HG03378 (cell line): ENCODE results near the gene CPED1.
A peak's percentile ranks its signal among the peaks of the same experiment; 100 is the strongest.
"Not testable (repeated sequence)": the region's sequence is repeated elsewhere in the genome, so short reads cannot be mapped to it uniquely, and the experiment has no call there.

Source experiments
- ATAC-seq: cut with Tn5 transposase; IDR thresholded peaks from one replicate; pipeline ENCODE4 v1.9.1; 2021; ENCODE audit warnings: mild to moderate bottlenecking, moderate library complexity; ENCODE audit not compliant: unreplicated experiment

The CPED1 gene

DNA sequence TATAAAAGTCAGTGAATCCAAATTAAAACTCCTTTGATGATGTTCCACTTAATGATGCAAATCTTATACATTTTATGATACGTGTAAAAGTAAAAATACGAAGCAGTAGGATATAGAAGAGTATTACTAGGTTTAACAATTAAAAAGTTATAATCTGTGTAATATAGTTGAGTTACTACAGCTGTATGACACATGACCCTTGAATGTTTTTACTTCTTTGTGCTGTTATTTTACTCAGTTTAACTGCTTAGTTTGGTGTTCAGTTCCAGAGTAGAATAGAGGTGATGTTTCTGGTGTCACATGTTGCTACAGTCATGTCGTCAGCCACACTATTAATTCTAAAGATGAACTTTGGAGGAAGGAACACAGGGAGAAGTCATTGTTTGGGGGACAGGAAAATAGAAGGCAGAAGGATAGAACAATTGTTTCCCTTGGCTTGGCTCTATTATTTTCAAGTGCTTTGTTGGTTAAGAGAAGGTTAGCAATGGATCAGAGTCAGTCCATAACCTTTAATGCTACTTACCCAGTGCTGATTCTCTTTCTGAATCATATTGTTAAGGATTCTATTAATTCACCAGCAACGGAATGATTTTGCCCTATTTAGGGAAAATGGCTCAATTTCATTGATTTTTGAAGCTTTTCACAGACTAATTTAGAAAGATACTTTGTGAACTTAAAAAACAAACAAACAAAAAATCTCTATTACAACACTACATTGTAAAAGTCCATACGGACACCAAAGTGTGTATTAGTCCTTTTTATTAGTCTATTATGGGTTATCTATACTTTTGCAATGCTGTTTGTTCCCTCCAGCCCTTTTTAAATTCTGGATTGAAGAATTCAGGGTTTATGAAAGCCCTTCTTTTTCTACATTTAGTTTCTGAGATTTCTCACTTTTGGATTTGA, 73.4 kb downstream of the CPED1 start:
- no peak for ATAC-seq

GRCh38 chr7:121062671-121063279, 74.3 kb downstream of the CPED1 start:
- no peak for ATAC-seq

GRCh38 chr7:121067717-121068116, 79.2 kb downstream of the CPED1 start:
- ATAC-seq, result not testable (repeated sequence)

- no peak for ATAC-seq
Measured at GRCh38 chr7:121069346-121070100, 81.0 kb downstream of the CPED1 start.

GRCh38 chr7:121071132-121071531, 82.6 kb downstream of the CPED1 start:
- ATAC-seq, result no peak

DNA sequence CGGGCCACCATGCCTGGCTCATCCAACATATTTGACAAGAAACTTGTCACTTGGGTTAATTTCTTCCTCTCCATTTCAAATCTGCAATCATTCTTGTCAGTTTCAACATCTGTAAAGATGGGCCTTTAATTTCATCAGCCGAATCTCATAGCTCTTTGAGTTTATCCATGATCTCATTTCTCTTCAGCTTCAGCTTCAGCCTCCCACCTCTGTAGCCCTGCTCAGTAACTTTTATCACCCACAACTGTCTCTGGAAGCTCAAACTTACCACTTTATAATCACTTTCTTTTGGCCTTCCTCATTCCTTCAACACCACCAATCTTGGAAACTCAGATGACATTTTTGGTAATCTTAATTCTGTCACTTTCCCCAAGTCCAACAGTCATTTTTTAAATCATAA, 83.2 kb downstream of the CPED1 start:
- no peak for ATAC-seq

DNA sequence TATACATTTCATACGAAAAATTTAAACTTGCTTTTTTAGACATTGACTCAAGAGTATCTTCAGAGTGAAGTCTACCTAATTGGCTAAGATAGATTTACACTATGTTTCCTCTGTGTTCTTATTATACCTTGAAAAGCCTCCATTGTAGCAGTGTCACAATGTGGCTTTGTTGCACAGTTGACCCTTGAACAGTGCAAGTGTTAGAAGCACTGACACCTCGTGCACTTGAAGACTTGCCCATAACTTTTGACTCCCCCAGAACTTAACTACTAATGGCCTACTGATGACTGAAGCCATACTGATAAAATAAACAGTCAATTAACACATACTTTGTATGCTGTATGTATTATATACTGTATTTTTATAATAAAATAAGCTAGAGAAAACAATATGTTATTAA, 84.3 kb downstream of the CPED1 start:
- no peak for ATAC-seq

DNA sequence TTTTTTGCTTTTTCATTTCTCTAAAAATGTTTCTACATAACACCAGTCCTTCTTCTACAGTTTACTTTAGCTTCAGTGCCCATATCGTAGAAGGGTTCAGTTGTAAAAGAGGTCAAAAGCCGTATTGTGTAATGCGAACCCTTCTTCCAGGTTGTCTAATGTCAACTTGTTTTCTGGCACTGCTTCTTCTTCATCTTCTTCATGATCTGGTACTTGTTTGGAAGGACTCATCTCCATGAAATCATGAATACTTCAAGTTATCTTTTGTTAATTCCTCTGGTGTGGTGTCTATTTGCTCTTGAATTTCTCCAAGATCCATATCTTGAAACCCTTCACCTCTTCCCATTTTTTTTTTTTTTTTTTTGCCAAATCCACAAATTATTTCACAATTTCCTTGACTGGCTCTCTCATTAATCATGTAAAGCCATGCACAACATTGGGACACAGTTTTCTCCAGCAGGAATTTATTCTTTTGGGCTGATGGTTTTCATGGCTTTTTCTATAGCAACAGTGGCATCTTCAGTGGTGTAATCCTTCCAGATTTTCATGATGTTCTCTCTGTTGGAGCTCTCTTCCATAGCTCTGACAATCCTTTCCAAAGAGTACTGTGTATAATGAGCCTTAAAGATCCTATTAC, 85.1 kb downstream of the CPED1 start:
- no peak for ATAC-seq

- ATAC-seq, result not testable (repeated sequence)
Measured at GRCh38 chr7:121075424-121075841, 86.9 kb downstream of the CPED1 start.

GRCh38 chr7:121075952-121076349, 87.4 kb downstream of the CPED1 start:
- ATAC-seq, result no peak

GRCh38 chr7:121076350-121077164, 88.0 kb downstream of the CPED1 start:
- ATAC-seq, result no peak

GRCh38 chr7:121077165-121077630, 88.7 kb downstream of the CPED1 start:
- ATAC-seq, result no peak

- ATAC-seq, result no peak
Measured at GRCh38 chr7:121078701-121079227, 90.3 kb downstream of the CPED1 start.

DNA sequence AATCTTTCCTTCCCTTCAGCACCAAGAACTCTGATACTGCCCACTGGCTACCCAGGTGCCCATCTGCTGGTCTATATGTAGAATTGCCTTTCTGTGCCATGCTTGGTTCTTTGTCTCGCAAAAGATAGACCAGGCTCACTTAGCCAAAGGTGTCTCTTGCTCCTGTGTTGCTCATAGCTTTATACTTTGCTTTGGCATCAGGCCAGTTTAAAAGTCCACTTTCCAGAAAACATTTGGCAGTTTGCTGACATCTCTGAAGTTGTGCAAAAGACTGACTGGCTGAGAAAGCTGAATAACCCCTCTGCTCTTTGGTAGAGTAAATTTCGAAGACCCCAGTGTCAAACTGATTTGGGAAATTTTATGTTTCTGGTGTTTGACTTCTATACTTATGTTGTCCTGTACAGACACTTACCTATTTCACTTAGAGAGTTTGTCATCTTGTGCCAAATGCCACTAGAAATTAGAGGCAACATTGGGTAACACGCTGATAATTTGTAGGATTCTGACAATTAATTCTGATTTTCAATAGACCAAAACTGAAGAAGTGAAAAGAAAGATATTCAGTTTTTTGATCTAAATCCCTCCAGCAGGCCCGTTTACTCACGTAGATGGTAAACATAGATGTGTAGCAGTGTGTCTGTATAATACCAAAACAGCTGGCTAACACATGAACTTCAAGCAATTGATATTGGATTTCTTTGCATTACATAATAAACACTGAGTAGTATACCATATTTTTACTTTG, 91.1 kb downstream of the CPED1 start:
- ATAC-seq, result no peak

DNA sequence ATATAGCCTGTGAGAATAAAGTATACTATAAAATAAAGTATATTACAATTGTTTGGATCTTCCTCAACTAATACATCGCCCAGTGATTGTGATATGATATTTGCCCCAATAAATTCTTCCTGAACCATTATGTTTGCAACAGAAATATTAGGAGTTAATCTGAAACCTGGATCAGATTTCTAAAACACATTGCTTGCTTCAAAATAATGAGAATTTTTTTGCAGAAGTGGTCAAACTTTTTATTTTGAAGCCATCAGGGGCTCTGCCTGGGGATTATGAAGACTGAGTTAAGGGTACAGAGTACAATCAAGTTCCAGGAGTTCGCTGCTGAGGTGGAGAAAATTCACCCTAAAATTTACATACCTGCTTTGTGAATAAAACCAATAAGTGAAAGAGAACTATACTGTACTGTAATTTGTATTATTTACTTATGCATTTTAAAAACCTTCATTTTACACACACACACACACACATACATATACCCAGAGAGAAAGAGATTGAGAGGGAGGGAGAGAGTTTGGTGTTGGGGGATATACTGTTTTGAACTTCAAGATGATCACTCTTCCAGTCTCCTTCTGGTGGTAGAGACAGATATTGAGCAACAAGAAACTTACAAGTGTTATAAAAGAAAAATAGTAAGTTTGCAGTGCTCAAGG, 91.9 kb downstream of the CPED1 start:
- ATAC-seq, result no peak

DNA sequence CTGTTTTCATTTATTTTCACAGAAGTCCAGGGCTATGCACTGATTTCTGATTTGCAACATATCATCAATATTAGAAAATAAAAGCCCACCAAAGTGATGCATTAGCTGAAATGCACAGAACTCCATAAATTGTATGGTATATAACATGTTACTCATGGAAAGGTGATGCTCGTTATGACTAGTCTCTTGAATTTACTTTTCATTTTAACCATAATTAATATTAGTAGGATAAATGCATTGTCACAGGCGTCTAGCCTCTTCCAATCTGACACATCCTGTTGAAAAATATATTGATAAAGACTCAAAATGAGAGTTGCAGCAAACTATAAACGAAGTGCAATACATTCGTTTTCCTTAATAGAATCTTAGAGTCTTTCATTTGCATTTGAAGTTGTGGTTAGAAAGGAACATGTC, 92.4 kb downstream of the CPED1 start:
- ATAC-seq, result no peak

DNA sequence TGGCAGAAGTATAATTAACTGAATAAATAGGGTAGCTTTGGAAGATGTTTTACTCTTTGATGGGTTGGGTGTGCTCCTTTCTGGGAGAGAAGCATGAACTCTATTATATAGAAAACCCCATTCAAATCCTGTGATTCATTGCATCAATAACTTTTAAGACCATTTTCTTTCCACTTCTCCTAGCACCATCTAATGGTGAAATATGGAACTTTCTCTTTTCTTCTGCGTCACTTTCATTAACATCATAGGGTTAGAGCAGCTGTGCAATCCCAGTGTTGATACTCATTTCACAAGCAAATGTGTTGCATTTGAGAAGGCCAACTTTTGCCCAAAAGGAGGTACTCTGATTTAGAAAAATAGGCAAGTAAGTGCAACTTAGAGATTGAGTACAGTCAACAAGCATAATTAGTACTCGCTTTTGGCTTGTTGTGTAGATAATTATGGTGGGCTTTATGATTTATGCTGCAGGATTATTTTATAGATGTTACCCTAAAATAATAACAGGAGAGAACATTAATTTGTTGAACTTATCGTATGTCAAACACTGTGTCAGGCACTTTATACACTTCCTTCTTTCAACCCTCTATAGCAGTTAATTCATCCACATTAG, 92.9 kb downstream of the CPED1 start:
- peak; percentile 85 for ATAC-seq

DNA sequence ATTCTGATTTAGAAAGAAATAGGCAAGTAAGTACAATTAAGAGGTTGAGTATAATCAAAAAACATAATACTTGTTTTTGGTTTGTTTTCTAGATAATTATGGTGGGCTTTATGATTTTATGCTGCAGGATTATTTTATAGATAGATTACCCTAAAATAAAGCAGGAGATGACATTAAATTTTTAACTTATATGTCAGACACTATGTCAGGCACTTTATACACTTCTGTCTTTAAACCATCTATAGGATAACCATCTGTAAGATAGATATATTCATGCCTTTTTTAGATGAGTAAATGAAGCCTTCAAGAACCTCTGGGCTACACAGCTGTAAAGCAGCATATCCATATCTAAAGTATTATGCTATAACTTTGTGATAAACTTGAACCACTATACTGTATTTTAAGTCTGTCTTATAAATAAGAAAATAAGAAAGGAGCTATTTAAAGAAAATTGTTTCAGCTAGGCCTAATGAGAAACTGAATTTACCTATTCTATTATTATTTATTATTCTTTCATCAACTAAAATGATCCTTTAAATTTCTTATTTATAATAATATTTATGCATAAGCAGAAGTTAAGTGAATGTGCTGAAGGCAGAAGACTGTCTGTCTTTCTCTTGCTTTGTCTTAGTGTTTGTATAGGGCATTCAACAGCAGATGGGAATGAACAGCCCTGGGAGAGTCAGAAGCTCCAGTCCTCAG, 94.0 kb downstream of the CPED1 start:
- ATAC-seq, result no peak
